Testis (tissue), 3 donors: ENCODE results near the gene PPP4R3C. TPM values are rescaled to one million over a fixed set of nuclear protein-coding genes. Genes with fewer than 3 reads are reported as not detected.
"Not testable (repeated sequence)": the region's sequence is repeated elsewhere in the genome, so short reads cannot be mapped to it uniquely, and the experiment has no call there.

Source experiments
- DNase-seq: peaks from one replicate; pipeline ENCODE4 v3.0.0-alpha.2; 2019
- H3K27ac ChIP-seq, 2 donors: fragments of 200-600 bp; sonication (generic); one replicate each; pipeline ENCODE4 v1.5.1; 2019
- H3K27me3 ChIP-seq: fragments of 200-600 bp; sonication (generic); one replicate; pipeline ENCODE4 v1.5.1; 2019
- H3K36me3 ChIP-seq: fragments of 200-600 bp; sonication (generic); one replicate; pipeline ENCODE4 v1.5.1; 2017; ENCODE audit warnings: low read depth; ENCODE audit errors: missing control alignments
- H3K4me1 ChIP-seq: fragments of 200-600 bp; sonication (generic); one replicate; pipeline ENCODE4 v1.5.1; 2019
- H3K4me3 ChIP-seq, 2 donors: fragments of 200-600 bp; sonication (generic); one replicate each; pipeline ENCODE4 v1.5.1; 2017 to 2019
- H3K9me3 ChIP-seq: fragments of 200-600 bp; sonication (generic); one replicate; pipeline ENCODE4 v1.5.1; 2017
- POLR2A ChIP-seq: fragments of 450-650 bp; IDR thresholded peaks from one replicate; pipeline ENCODE4 v1.6.1; 2017; ENCODE audit warnings: antibody characterized with exemption, mild to moderate bottlenecking, moderate library complexity
- WGBS, 2 donors: methylation state at CpG; one replicate each; pipeline ENCODE4 v1.1.5; 2018; 5-methylcytosine and 5-hydroxymethylcytosine counted together
- intact Hi-C: fragments of 100-400 bp; cut with DNase I; formaldehyde crosslinking; loops from one replicate; pipeline ENCODE4 v1.15.1; 2023; ENCODE audit warnings: low total_unique reads
- polyA plus RNA-seq: library from polyadenylated mRNA; stranded (reverse); fragments of 350-450 nt; fragmentation: Illumina TruSeq; extraction: RNeasy Lipid Tissue Mini Kit (QIAGEN cat#74804); gene quantifications from one replicate; pipeline ENCODE4 v1.2.3, GENCODE V29; 2014; ENCODE audit warnings: low read depth, low replicate concordance; ENCODE audit not compliant: insufficient read depth
- total RNA-seq, 2 donors: library from RNA; depleted of rRNA; stranded (reverse); fragments of >200 nt; gene quantifications; one replicate each; pipeline ENCODE4 v1.2.3, GENCODE V29; 2016
- TF ChIP-seq, protein P1 (sequence below), 3 experiments: fragments of 450-650 bp in 2 of 3; fragments of 200-600 bp in 1 of 3; sonication (generic) in 1 of 3; IDR thresholded peaks; one replicate each; pipeline ENCODE4 v1.5.1; 2016 to 2019; ENCODE audit warnings: antibody characterized with exemption in 3 of 3, mild to moderate bottlenecking in 2 of 3, moderate library complexity in 1 of 3

Gene PPP4R3C
- total and polyA plus RNA-seq, 3 donors from 2014 or later = 1.2 to 2.7 (median 2.7) TPM

DNA sequence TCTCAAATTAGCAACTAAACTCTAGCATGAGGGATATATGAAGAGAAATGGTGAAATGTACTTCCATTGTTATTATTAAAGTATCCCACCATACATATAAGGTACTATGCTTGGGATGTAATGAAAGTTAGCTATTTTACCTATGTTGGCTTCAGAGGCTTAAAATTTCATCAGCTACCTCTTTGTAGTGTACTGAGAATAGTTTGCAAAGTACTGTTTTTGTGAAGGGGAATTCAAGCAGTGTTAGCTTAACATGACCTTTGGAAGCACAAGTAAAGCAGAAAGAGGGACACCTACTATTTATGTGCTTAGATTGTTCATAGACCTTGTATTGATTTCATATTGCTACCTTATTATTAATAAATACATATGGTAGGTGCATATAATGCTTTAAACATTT is 11.8 kb downstream of the PPP4R3C start:
- intact Hi-C loops = no loop called here
- Histone ChIP-seq H3K27ac (no peak overlapping the region), H3K36me3 (no peaks in the 10 kb centered on the region), H3K4me1 (no peaks in the 10 kb centered on the region), H3K27me3 (no peaks in the 10 kb centered on the region), H3K9me3 (no peaks in the 10 kb centered on the region), H3K4me3 (no peak overlapping the region)
- DNase-seq = no peak
- TF ChIP-seq, protein P1, sequence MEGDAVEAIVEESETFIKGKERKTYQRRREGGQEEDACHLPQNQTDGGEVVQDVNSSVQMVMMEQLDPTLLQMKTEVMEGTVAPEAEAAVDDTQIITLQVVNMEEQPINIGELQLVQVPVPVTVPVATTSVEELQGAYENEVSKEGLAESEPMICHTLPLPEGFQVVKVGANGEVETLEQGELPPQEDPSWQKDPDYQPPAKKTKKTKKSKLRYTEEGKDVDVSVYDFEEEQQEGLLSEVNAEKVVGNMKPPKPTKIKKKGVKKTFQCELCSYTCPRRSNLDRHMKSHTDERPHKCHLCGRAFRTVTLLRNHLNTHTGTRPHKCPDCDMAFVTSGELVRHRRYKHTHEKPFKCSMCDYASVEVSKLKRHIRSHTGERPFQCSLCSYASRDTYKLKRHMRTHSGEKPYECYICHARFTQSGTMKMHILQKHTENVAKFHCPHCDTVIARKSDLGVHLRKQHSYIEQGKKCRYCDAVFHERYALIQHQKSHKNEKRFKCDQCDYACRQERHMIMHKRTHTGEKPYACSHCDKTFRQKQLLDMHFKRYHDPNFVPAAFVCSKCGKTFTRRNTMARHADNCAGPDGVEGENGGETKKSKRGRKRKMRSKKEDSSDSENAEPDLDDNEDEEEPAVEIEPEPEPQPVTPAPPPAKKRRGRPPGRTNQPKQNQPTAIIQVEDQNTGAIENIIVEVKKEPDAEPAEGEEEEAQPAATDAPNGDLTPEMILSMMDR (IDR thresholded peaks at IDR 0.05) = no peak
- no peak for TF ChIP-seq POLR2A

DNA sequence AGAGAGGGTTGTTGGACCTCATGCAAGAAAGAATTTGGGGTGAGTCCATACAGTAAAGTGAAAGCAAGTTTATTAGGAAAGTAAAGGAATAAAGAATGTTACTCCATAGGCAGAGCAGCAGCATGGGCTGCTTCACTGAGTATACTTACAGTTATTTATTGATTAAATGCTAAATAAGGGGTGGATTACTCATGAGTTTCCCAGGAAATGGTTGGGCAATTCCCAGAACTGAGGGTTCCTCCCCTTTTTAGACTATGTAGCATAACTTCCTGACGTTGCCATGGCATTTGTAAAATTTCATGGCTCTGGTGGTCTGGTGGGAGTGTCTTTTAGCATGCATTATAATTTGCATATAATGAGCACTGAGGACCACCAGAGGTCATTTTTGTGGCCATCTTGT is 16.7 kb downstream of the PPP4R3C start:
- no peak overlapping the region for H3K27ac ChIP-seq
- H3K4me3 ChIP-seq = no peak overlapping the region
- H3K4me1 ChIP-seq = no peaks in the 10 kb centered on the region
- H3K9me3 ChIP-seq = no peaks in the 10 kb centered on the region
- no peaks in the 10 kb centered on the region for H3K36me3 ChIP-seq
- WGBS, 2 donors = 73 to 90% methylated on average over 1 of the region's 1 CpG
- no peaks in the 10 kb centered on the region for H3K27me3 ChIP-seq
- intact Hi-C loops = no loop called here
- no peak for TF ChIP-seq POLR2A
- TF ChIP-seq, protein P1 (IDR thresholded peaks at IDR 0.05) = no peak
- DNase-seq = no peak

DNA sequence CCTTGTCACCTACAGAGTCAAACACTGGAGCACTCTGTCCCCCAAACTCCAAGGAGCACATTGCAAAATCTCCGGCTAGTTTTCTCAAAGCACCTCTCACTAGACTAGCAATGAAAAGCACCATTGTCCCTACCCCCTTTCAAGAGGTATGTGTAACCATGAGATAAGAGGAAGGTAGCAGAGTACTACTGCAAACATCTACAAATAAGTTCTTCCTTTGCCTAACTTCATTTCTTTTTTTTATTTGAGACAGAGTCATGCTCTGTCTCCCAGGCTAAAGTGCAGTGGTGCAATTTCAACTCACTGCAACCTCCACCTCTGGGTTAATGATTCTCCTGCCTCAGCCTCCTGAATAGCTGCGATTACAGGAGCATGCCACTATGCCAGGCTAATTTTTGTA is 17.7 kb downstream of the PPP4R3C start:
- no peak for TF ChIP-seq POLR2A
- TF ChIP-seq, protein P1 (IDR thresholded peaks at IDR 0.05) = no peak
- no peaks in the 10 kb centered on the region for H3K9me3 ChIP-seq
- no peak overlapping the region for H3K4me3 ChIP-seq
- no peaks in the 10 kb centered on the region for H3K27me3 ChIP-seq
- 92 to 100% methylated on average over 1 to 2 of the region's 2 CpGs for whole genome bisulfite sequencing, 2 donors
- no peaks in the 10 kb centered on the region for H3K36me3 ChIP-seq
- no peak overlapping the region for H3K27ac ChIP-seq
- no peaks in the 10 kb centered on the region for H3K4me1 ChIP-seq
- intact Hi-C loops = no loop called here
- no peak for DNase-seq

GRCh38 chrX:27444093-27444908 is 18.8 kb downstream of the PPP4R3C start:
- H3K9me3 ChIP-seq = no peaks in the 10 kb centered on the region
- no peak for TF ChIP-seq POLR2A
- TF ChIP-seq, protein P1 (IDR thresholded peaks at IDR 0.05) = no peak
- 65 to 100% methylated on average over 1 to 3 of the region's 3 CpGs for WGBS, 2 donors
- DNase-seq = no peak
- no peaks in the 10 kb centered on the region for H3K27me3 ChIP-seq
- no peaks in the 10 kb centered on the region for H3K4me1 ChIP-seq
- H3K27ac ChIP-seq = no peak overlapping the region
- H3K36me3 ChIP-seq = no peaks in the 10 kb centered on the region
- H3K4me3 ChIP-seq = no peak overlapping the region
- intact Hi-C loops = no loop called here

GRCh38 chrX:27442392-27442791 is 20.7 kb downstream of the PPP4R3C start:
- H3K27me3 ChIP-seq, H3K36me3 ChIP-seq, H3K9me3 ChIP-seq, DNase-seq, H3K27ac ChIP-seq, H3K4me3 ChIP-seq, intact Hi-C loops, H3K4me1 ChIP-seq: not testable (repeated sequence)
- WGBS, 2 donors = 93 to 97% methylated on average over 7 of the region's 7 CpGs
